ENCODE measurements around the gene UNKL.

The UNKL gene

DNA sequence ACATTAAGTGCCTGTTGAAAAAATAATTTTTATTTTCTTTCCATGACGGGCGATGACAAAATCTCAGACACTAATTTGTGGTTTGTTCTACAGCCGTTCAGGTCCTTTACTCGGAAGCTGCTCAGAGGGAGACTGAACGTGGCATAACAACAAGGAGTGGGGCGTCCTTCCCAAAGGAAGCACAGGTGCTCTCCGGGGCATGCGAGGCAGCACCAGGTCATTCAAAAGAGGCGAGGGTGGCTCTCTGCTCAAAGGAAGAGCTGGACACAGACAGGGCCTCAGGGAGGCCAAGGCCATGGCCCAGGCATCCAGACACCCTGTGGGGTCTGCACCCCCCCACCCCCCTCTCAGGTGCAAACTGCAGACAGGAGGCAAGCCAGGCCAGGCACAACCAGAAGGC, 16.2 kb downstream of the UNKL start:
- DNase-seq = no peak

GRCh38 chr16:1397779-1398178, 16.7 kb downstream of the UNKL start:
- no peak for DNase-seq

DNA sequence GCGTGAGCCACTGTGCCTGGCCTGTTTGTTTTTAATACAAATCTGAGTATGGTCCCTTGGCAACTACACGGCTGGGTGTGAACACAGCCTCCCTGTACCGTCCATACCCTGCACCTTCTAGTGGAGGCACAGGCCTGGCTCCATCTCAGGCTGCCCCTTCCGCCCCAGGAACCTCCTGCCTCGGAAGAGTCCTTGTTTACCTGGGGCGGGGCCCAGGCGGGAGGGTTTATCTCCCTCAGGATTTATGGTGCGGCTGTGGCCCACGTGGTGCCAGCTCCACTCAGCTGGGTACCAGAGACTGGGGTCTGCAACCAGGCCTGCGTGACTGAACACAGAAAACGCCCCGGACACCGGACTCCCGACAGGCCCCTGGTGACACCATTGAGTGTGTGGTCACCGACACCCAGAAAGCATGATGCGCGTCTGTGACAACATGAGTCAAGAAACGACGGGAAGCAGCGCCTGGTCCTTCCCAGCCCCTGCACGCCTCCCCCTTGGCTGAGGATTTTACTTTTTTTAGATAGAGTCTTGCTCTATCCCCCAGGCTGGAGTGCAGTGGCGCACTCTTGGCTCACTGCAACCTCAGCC, 19.0 kb downstream of the UNKL start:
- DNase-seq = no peak

GRCh38 chr16:1394367-1394951, 20.0 kb downstream of the UNKL start:
- DNase-seq = no peak

DNA sequence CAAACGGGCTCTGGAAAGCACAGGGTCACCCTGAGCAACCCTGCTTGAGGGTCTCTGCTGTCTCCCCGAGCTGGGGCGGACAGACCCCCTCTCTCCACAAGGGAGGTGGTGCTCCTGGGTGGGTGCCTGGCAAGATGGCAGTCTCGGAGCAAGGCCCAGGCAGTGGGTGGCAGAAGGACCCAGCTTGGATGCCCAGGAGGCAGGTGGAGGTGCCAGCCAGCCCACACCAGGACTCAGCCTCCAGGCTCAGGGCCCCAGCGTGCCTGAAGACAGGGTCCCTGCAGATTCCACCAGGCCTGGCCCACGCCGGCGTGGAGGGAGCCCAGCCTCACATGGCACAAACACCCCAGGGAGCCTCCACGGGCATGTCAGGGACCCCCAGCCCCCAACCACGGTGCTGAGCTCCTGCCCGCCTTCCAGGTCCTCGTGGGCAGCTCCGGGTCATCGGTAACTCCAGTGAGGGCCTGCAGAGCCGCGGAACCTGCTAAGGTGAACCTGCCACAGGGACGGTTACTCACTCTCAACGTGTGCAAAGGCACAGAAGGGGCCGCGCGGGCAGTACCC, 20.8 kb downstream of the UNKL start:
- no peak for DNase-seq

GRCh38 chr16:1392826-1393225, 21.7 kb downstream of the UNKL start:
- no peak for DNase-seq

DNA sequence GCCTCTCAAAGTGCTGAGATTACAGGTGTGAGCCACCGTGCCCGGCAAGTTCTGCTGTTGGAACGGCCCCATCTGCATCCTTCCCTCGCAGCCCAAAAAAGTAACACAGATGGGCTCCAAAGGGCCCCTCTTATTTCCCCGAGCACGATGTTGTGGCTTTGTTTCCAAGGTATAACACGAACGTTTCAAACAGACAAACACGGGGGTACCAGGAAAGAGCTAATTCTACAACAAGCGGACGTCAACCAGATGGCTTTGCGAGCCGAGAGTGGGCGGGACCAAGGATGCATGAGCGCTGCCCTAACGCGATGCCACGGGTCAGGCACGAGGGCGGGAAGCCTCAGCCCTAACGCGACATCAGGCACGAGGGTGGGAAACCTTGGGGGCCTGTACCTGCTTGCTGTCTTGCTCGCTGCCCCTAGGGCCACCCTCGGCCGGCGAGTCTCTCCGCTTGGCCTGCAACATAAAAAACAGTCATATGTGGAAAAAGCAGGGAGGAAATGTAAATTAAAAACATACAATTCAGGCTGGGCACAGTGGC, 24.2 kb downstream of the UNKL start:
- DNase-seq = no peak

- DNase-seq = no peak
Observed at GRCh38 chr16:1389762-1390161, 24.7 kb downstream of the UNKL start.

DNA sequence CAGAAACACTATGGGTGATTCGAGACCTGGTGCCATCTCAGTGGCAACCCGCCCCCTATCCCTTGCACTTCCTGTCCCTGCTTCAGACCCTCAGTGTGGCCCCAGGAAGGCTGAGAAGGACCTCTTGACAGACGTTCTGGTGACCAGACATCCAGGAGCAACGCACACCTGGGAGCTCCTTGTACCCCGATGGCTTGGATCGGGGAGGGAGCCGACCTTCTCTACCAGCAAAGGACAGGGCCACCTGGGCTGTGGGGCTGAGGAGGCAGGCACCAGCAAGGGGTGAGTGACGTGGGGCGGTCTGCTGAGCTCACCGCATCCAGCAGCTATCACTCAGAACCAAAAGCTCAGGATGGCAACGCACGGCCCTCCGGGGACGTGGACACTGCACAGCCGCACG, 27.2 kb downstream of the UNKL start:
- no peak for DNase-seq

DNA sequence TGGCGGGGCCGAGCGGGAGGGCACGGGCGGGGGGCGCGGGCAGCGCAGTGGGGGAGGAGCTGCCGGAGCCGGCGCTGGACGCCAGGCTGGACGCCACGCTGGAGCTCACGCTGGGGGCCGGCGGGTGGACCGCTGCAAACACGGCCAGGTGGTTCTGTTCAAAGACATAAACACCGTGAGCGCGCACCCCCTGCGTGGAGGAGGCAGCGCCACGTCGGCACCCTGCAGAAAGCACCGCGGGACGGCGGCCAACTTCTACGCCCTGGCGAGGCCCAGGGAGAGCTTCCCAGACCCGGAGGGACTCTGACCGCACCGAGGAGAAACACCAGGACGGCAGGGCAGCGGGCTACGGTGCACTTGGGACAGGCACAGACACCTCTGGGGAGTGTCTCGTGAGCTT, 29.3 kb downstream of the UNKL start:
- no peak for DNase-seq

GRCh38 chr16:1383556-1383955, 30.9 kb downstream of the UNKL start:
- no peak for DNase-seq

DNA sequence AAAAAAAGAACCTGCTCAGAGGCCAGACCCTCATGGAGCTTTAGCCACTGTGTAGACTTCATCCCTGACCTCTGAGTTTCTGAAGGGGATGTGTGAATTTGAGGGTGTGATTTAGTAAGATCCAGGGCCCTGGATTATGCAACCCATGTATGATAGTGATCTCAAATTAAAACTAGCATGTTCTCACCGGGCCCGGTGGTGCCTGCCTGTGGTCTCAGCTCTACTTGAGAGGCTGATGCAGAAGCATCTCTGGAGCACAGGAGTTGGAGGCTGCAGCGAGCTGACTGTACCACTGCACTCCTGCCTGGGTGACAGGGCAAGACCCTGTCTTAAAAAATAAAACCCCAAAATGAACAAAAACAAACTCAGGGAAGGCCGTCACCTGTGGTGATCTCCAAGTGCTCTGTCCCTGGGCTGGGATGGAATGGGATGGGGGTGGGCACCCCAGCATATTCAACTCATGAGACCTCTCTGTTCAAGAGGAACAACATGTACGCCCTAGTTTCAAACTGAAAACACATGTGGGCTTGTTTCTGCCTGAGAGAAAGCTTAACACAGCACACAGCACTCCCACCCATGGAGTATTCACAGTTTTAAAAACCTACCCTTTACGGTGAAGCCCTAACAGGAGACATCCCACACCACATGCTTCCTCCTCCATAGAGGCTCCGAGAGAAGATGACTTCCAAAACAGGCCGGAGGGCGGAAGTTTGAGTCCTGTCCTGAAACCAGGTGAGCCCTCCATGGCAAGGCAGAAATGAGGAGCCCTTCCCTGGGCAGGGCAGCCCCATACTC, 32.7 kb downstream of the UNKL start:
- DNase-seq = no peak

DNA sequence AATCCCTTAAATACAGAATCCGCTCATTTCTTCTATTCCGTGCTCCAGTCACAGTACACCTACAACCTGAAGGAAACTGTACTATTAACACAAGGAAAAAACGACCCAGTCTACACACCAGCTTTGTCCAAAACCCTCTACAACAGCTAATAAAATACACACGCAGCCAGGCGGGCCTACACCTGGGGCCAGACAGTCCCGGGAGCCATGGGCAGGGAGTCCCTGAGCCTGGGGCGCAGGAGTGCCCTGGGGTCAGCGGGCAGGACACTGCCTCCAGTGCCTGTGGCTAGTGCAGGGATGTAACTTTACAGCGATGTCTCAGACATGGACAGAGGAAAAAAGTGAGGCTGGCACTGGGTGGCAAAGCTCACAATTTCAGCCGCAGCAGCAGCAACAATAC, 34.3 kb downstream of the UNKL start:
- DNase-seq = no peak

DNA sequence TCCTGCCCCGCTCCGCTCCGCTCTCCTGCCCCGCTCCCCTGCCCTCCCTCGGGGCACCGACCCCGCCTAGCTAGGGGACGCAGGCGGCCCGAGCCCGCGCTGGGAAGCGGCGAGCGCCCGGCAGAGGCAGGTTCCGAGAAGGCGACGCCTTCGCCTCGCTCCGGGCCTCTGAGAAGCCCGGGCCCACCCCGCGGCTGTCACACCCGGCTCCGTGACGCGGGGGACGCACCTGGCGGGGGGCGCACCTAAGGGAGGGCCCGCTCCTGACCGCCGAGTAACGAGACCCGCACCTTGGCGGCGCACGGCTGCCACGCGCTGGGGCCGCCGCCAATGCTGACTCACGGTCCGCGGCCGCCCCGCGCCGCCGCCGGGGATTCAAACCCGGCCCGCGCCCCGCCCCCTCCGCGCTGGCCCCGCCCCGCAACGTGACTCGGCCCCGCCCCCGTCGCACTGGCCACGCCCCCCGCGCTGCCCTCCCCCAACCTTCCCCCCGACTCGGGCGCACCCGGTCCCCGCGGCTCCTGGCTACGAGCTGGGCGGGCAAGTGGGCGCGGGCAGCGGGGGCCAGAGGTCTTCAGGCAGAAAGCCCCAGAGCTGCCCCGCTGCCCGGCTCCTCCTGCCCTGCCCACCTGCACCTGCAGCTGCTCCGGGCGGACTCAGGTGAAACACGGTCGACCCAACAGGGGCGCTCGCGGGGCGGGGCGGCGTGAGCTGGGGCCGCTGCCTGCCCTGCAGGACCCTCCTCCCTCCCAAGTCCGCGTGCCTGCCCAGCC, 35.0 kb downstream of the UNKL start:
- DNase-seq = peak; percentile 73

GRCh38 chr16:1378804-1379303, 35.6 kb downstream of the UNKL start:
- peak; percentile 78 for DNase-seq

DNA sequence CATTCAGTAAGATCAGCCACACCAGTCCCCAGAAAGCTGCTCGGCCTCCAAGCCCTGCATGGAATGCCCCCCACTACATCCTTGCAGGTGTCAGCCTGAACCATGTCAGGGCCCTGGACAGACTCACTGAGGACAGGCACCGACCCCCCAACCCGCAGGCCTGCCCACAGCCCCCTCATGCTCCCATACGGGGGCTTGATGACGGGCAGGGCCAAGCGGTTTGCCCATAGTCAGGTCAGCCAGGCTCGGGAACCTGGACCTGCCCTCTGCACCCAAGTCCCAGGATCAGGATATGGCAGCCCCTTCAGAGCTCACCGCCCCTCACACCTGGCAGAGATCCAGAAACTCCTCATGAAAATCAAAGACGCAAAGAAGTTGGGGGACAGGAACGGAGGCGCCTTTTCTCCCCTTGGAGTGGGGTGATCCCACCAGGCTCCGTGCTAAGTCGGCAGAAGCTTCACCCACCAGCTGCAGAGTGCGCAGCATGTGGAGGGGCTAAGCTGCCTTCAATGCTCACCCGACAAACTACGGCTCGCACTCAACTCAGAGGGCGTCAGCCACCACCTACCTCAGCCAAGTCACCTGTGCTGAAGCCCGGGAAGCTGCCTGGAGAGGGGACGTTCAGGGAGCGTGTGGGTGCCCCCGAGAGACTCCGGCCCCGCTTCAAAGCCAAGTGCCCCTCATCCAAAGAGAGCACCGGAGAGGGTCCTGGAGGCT, 36.3 kb downstream of the UNKL start:
- DNase-seq = no peak

DNA sequence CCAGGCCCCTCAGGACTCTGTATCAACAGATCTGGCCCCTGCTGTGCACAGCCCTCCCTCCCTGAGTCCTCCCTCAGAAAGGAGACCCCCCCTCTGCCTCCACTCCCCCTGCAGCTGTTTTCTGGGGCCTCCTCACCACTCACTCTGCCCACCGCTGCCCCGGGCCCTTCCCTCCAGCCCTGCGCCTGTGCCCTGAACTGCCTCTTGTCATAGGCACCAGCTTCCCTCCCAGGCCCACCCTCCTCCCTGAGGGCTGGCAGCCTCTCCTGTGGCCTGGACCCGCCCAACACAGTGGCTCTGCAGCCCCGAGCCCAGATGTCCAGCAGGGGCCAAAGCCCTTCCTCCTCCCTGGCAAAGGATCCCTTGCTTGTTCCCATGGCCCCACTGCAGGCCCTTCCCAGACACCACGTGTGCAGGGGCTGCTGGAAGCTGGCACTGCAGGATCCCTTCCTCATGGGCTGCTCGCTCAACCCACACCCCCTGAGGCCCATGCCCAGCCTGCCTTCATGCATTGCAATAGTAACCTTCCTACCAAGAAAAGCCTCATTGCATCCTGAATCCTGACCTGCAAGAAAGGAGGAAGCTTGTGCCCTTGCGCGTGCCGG, 37.0 kb downstream of the UNKL start:
- no peak for DNase-seq

DNA sequence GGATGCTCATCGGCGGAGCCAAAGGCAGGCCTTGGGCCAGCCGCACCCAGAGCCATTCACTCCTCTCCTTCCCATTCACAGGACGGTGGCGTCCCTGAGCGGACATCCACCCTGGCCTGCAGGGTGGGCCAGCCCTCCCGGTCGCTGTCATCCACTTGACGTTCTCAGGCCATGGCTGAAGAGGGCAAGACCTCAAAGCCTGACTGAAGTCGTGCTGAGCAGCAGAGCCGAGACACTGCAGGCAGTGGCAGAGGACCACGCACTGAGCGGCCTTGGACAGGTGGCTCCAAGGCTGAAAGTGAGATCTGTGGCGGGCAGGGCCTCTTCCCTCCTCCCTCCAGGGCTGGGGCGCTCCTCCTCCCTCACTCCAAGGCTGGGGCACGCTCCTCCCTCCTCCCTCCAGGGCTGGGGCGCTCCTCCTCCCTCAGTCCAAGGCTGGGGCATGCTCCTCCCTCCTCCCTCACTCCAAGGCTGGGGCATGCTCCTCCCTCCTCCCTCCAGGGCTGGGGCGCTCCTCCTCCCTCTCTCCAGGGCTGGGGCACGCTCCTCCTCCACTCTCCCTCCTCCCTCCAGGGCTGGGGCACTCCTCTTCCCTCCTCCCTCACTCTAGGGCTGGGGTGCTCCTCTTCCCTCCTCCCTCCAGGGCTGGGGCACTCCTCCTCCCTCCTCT, 38.6 kb downstream of the UNKL start:
- DNase-seq = no peak

DNA sequence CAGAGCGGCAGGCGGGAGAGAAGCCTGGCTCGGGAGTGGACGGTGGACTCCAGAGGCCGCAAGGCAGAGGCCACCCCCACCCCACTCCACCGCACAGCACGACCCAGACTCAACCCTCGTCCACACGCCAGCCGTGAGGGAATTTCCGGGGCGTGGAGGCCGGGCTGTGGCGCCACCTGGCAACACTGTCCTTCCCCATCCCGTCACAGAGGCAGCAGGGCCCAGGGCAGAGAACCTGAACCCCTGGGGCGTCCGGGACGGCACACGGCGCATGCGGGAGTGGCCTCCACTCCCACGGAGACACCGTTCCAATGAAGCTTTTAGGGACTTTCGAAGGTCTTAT, 39.2 kb downstream of the UNKL start:
- DNase-seq = no peak

DNA sequence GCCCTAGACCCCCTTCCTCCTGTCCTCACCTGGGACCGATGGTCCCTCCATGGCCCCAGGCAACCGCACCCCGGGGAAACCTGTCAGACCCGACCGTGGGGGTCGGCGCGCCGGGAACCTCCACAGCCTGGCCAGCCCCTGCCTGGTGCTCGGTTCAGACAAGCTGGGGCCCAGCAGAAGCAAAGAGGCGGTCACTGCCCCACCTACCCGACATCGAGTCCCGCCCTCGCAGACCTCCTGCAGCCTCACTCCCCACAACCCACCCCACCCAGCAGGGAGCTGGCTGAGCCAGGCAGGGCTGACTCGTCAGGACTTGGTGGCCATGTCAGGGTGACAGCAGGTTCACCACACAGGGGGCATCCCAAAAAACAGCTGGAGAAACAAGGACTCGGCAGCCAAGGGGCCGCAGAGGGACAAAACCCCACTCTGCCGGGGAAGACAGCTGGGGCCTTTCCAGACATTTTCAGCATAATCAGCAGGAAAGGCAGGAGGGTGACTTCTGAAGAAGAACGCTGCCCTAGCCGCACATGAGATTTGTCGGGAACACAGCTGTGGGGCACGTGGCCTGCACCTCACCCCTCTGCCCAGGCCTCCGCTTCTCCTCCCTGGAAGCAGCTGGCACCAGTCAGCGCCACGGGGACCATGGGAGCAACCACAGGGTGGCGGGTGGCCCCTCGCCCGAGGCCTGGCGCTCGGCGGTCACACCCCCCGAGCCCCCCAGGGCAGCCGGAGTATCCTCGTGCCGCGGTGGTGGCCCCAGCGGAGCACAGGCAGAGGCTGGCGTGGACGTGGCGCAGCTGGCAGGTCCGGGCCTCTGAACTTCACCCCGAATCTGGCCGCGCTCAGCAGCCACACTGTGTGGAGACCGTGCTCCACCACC, 39.8 kb downstream of the UNKL start:
- no peak for DNase-seq
